BLaER1 treated with 17β-estradiol and CSF1 and Interleukin-3, amounts not matched to agents 10 nM and 100 nM (cell line): Measurements from ENCODE around the gene KCNK16.

Experiments used
- H3K27ac ChIP-seq, 11 experiments: shearing (Covaris generic); formaldehyde crosslinking; 2 replicates each; pipeline ENCODE4 v1.8.1; 2022
- H3K27me3 ChIP-seq, 11 experiments: shearing (Covaris generic); formaldehyde crosslinking; 2 replicates each; pipeline ENCODE4 v1.8.1; 2022
- H3K36me3 ChIP-seq, 11 experiments: shearing (Covaris generic); formaldehyde crosslinking; 2 replicates each; pipeline ENCODE4 v1.8.1; 2022
- H3K4me1 ChIP-seq, 10 experiments: shearing (Covaris generic); formaldehyde crosslinking; 2 replicates each; pipeline ENCODE4 v1.8.1; 2022
- H3K4me2 ChIP-seq, 11 experiments: shearing (Covaris generic); formaldehyde crosslinking; 2 replicates each; pipeline ENCODE4 v1.8.1; 2022
- H3K4me3 ChIP-seq, 10 experiments: shearing (Covaris generic); formaldehyde crosslinking; 2 replicates each; pipeline ENCODE4 v1.8.1; 2022
- H3K9ac ChIP-seq, 11 experiments: shearing (Covaris generic); formaldehyde crosslinking; 2 replicates each; pipeline ENCODE4 v1.8.1; 2022
- H3K9me3 ChIP-seq, 11 experiments: shearing (Covaris generic); formaldehyde crosslinking; replicated peaks in 1 of 11; 2 replicates each; pipeline ENCODE4 v1.8.1; 2022
- H4K20me1 ChIP-seq, 11 experiments: shearing (Covaris generic); formaldehyde crosslinking; 2 replicates each; pipeline ENCODE4 v1.8.1; 2022
- Cebpa-rat ChIP-seq, 11 experiments: shearing (Covaris generic); IDR thresholded peaks; 2 replicates each; pipeline ENCODE4 v1.8.1; 2022

The KCNK16 gene

GRCh38 chr6:39335780-39336545 lies 13.5 kb upstream of the KCNK16 start:
- Histone ChIP-seq H3K4me2 (peak overlapping the region; percentile 85 to 97 (median 91)), H4K20me1 (no peaks in the 10 kb centered on the region; a peak in 1 of 22 replicates), H3K36me3 (no peaks in the 10 kb centered on the region), H3K27me3 (no peaks in the 10 kb centered on the region), H3K9ac (peak overlapping the region in 8 of 11 experiments; percentile 22 to 53 (median 38); a peak in 9 of 22 replicates), H3K4me1 (peaks cover 55 to 67% (median 61%) of the 10 kb centered on the region in 10 experiments), H3K9me3 (no peaks in the 10 kb centered on the region), H3K27ac (peak overlapping the region in 7 of 11 experiments; percentile 32 to 68 (median 61); a peak in 13 of 22 replicates), H3K4me3 (peak overlapping the region in 5 of 10 experiments; percentile 2 to 45 (median 33); a peak in 9 of 20 replicates)
- TF ChIP-seq Cebpa-rat (IDR thresholded peaks at IDR 0.05): no peak

- TF ChIP-seq Cebpa-rat (IDR thresholded peaks at IDR 0.05): no peak
- Histone ChIP-seq H3K27me3 (no peaks in the 10 kb centered on the region), H3K4me2 (no peak overlapping the region; a peak in 1 of 22 replicates)
These were observed 11.3 kb upstream of the KCNK16 start for GRCh38 chr6:39333644-39334438.

GRCh38 chr6:39330476-39330875 lies 8.0 kb upstream of the KCNK16 start:
- Histone ChIP-seq H3K36me3 (no peaks in the 10 kb centered on the region), H3K4me3 (no peak overlapping the region), H3K4me1 (peaks cover 8 to 32% (median 24%) of the 10 kb centered on the region in 10 experiments), H3K27me3 (no peaks in the 10 kb centered on the region), H3K27ac (peak overlapping the region in 7 of 11 experiments; percentile 8 to 60 (median 39); a peak in 8 of 22 replicates), H3K9ac (no peak overlapping the region), H3K4me2 (peak overlapping the region; percentile 3 to 75 (median 38); a peak in 16 of 22 replicates), H4K20me1 (no peaks in the 10 kb centered on the region; a peak in 1 of 22 replicates), H3K9me3 (no peaks in the 10 kb centered on the region)
- no peak for TF ChIP-seq Cebpa-rat (IDR thresholded peaks at IDR 0.05)

More at GRCh38 chr6:39333644-39334438, 11.3 kb upstream of the KCNK16 start:
- Histone ChIP-seq H3K9ac (no peak overlapping the region), H3K9me3 (no peaks in the 10 kb centered on the region), H3K4me1 (peaks cover 36 to 62% (median 53%) of the 10 kb centered on the region in 10 experiments), H3K27ac (no peak overlapping the region), H3K4me3 (no peak overlapping the region), H4K20me1 (no peaks in the 10 kb centered on the region; a peak in 1 of 22 replicates), H3K36me3 (no peaks in the 10 kb centered on the region)

GRCh38 chr6:39330057-39330456 lies 7.6 kb upstream of the KCNK16 start:
- Histone ChIP-seq H3K9me3 (no peaks in the 10 kb centered on the region), H3K36me3 (no peaks in the 10 kb centered on the region), H4K20me1 (no peaks in the 10 kb centered on the region; a peak in 1 of 22 replicates), H3K4me1 (peaks cover 5 to 28% (median 20%) of the 10 kb centered on the region in 10 experiments; a peak in 19 of 20 replicates), H3K27ac (peak overlapping the region in 6 of 11 experiments; percentile 8 to 60 (median 40); a peak in 7 of 22 replicates), H3K27me3 (no peaks in the 10 kb centered on the region), H3K4me2 (peak overlapping the region; percentile 3 to 75 (median 38); a peak in 16 of 22 replicates), H3K9ac (no peak overlapping the region), H3K4me3 (no peak overlapping the region)
- TF ChIP-seq Cebpa-rat (IDR thresholded peaks at IDR 0.05): no peak

GRCh38 chr6:39328066-39328465 lies 5.6 kb upstream of the KCNK16 start:
- H3K27ac ChIP-seq: no peak overlapping the region
- H3K4me2 ChIP-seq: no peak overlapping the region
- H3K9me3 ChIP-seq: no peaks in the 10 kb centered on the region
- H3K9ac ChIP-seq: no peak overlapping the region
- H3K27me3 ChIP-seq: no peaks in the 10 kb centered on the region
- H3K4me3 ChIP-seq: no peak overlapping the region
- H3K36me3 ChIP-seq: no peaks in the 10 kb centered on the region
- H4K20me1 ChIP-seq: no peaks in the 10 kb centered on the region; a peak in 1 of 22 replicates
- TF ChIP-seq Cebpa-rat (IDR thresholded peaks at IDR 0.05): no peak
- H3K4me1 ChIP-seq: peaks cover 5 to 18% (median 15%) of the 10 kb centered on the region in 10 experiments; a peak in 17 of 20 replicates

- H3K27me3 ChIP-seq: no peaks in the 10 kb centered on the region
- no peak for TF ChIP-seq Cebpa-rat (IDR thresholded peaks at IDR 0.05)
- H3K27ac ChIP-seq: no peak overlapping the region
These were observed 5.0 kb upstream of the KCNK16 start for GRCh38 chr6:39327507-39327906.

GRCh38 chr6:39321761-39322160 lies 741 bp downstream of the KCNK16 start:
- no peaks in the 10 kb centered on the region; a peak in 1 of 22 replicates for H3K27me3 ChIP-seq
- TF ChIP-seq Cebpa-rat (IDR thresholded peaks at IDR 0.05): no peak

More at GRCh38 chr6:39327507-39327906, 5.0 kb upstream of the KCNK16 start:
- H3K4me1 ChIP-seq: peaks cover 5 to 19% (median 16%) of the 10 kb centered on the region in 10 experiments; a peak in 18 of 20 replicates
- H3K4me2 ChIP-seq: no peak overlapping the region
- H4K20me1 ChIP-seq: no peaks in the 10 kb centered on the region; a peak in 1 of 22 replicates
- H3K9me3 ChIP-seq: no peaks in the 10 kb centered on the region
- H3K9ac ChIP-seq: no peak overlapping the region
- no peaks in the 10 kb centered on the region for H3K36me3 ChIP-seq
- H3K4me3 ChIP-seq: no peak overlapping the region

GRCh38 chr6:39320363-39320984 lies 2.0 kb downstream of the KCNK16 start:
- H3K9me3 ChIP-seq: no peaks in the 10 kb centered on the region
- peaks cover 0 to 6% (median 0%) of the 10 kb centered on the region in 11 experiments; a peak in 2 of 22 replicates for H4K20me1 ChIP-seq
- no peaks in the 10 kb centered on the region for H3K36me3 ChIP-seq
- peak overlapping the region in 1 of 10 experiments; percentile 9; a peak in 1 of 20 replicates for H3K4me3 ChIP-seq
- H3K27ac ChIP-seq: peak overlapping the region in 8 of 11 experiments; percentile 36 to 81 (median 64); a peak in 16 of 22 replicates
- H3K4me1 ChIP-seq: peaks cover 29 to 61% (median 54%) of the 10 kb centered on the region in 10 experiments
- peak overlapping the region in 7 of 11 experiments; percentile 1 to 63 (median 47); a peak in 10 of 22 replicates for H3K9ac ChIP-seq
- H3K27me3 ChIP-seq: peaks cover 0 to 9% (median 2%) of the 10 kb centered on the region in 11 experiments; a peak in 8 of 22 replicates
- TF ChIP-seq Cebpa-rat (IDR thresholded peaks at IDR 0.05): peak in 4 of 11 experiments; percentile 40 to 68 (median 65); a peak in 8 of 22 replicates
- H3K4me2 ChIP-seq: peak overlapping the region; percentile 40 to 93 (median 83)

More at GRCh38 chr6:39321761-39322160, 741 bp downstream of the KCNK16 start:
- Histone ChIP-seq H3K4me3 (no peak overlapping the region), H3K9me3 (no peaks in the 10 kb centered on the region), H3K9ac (no peak overlapping the region), H3K4me1 (peaks cover 29 to 49% (median 45%) of the 10 kb centered on the region in 10 experiments), H3K36me3 (no peaks in the 10 kb centered on the region), H4K20me1 (peaks cover 0 to 6% (median 0%) of the 10 kb centered on the region in 11 experiments; a peak in 2 of 22 replicates), H3K4me2 (peak overlapping the region; percentile 64 to 93 (median 83)), H3K27ac (peak overlapping the region in 2 of 11 experiments; percentile 80 to 81; a peak in 2 of 22 replicates)
